HAP-1 (cell line): ENCODE measurements around the gene CEP192.

ENCODE experiments used
- DNase-seq, 2 experiments: peaks; one replicate each; pipeline ENCODE4 v3.0.0-alpha.2; 2016 to 2020; ENCODE audit warnings: low spot score in 2 of 2
- H3K27me3 ChIP-seq: fragments of 250-450 bp; sonication (Bioruptor Pico); 2 replicates; pipeline ENCODE4 v1.5.1; 2020; ENCODE audit warnings: low read depth, mild to moderate bottlenecking, moderate library complexity
- H3K36me3 ChIP-seq: fragments of 250-450 bp; sonication (Bioruptor Pico); replicated peaks from 2 replicates; pipeline ENCODE4 v1.5.1; 2020; ENCODE audit warnings: mild to moderate bottlenecking
- H3K4me1 ChIP-seq: fragments of 250-450 bp; sonication (Bioruptor Pico); 2 replicates; pipeline ENCODE4 v1.5.1; 2020; ENCODE audit warnings: mild to moderate bottlenecking
- H3K4me3 ChIP-seq: fragments of 250-450 bp; sonication (Bioruptor Pico); 2 replicates; pipeline ENCODE4 v1.5.1; 2020; ENCODE audit warnings: mild to moderate bottlenecking, moderate library complexity
- H3K9me3 ChIP-seq: fragments of 250-450 bp; sonication (Bioruptor Pico); 2 replicates; pipeline ENCODE4 v1.5.1; 2020; ENCODE audit warnings: mild to moderate bottlenecking, moderate library complexity
- in situ Hi-C: fragments of 300-500 bp; cut with MboI; formaldehyde crosslinking; loops from 3 replicates; pipeline ENCODE4 v1.14.3; 2020; ENCODE audit warnings: low sequenced_read_pairs, inconsistent platforms, mixed read lengths

The CEP192 gene

GRCh38 chr18:13165636-13166423, 174.7 kb downstream of the CEP192 start:
- H3K9me3 ChIP-seq, result no peaks in the 10 kb centered on the region
- no peaks in the 10 kb centered on the region for H3K36me3 ChIP-seq
- no peak overlapping the region for H3K4me3 ChIP-seq
- H3K4me1 ChIP-seq, result no peaks in the 10 kb centered on the region
- in situ Hi-C loops, result loop anchor here (25.0 kb wide), 1 partner anchor 429 kb away; no protein-coding TSS in a partner anchor
- no peaks in the 10 kb centered on the region; the same call in 1 of the 2 replicates for H3K27me3 ChIP-seq
- DNase-seq, result no peak

GRCh38 chr18:13173578-13174145, 182.5 kb downstream of the CEP192 start:
- H3K27me3 ChIP-seq, result no peaks in the 10 kb centered on the region
- no peaks in the 10 kb centered on the region for H3K9me3 ChIP-seq
- DNase-seq, result no peak
- H3K36me3 ChIP-seq, result no peaks in the 10 kb centered on the region
- in situ Hi-C loops, result loop anchor here (25.0 kb wide), 1 partner anchor 436 kb away; no protein-coding TSS in a partner anchor
- no peak overlapping the region for H3K4me3 ChIP-seq
- no peaks in the 10 kb centered on the region for H3K4me1 ChIP-seq
